Measurements from ENCODE around the gene TGFBR3L.

- TF ChIP-seq CTCF (conservative IDR thresholded peaks at IDR 0.05): no peak
- no peak for TF ChIP-seq ZFX (IDR thresholded peaks at IDR 0.05)
Measured at GRCh38 chr19:7879111-7879807, 35.4 kb upstream of the TGFBR3L start.

Data from C4-2B (cell line).